ENCODE data around the gene SDF2. TPM values are rescaled to one million over a fixed set of nuclear protein-coding genes. Genes with fewer than 3 reads are reported as not detected.
A peak's percentile ranks its signal among the peaks of the same experiment; 100 is the strongest.

The SDF2 gene
- total and polyA plus RNA-seq, 9 of the 15 experiments (the other 6 are each of a cell fraction or from before 2014, with no cell fraction given), result 41.2 to 132 (median 65.6) TPM

DNA sequence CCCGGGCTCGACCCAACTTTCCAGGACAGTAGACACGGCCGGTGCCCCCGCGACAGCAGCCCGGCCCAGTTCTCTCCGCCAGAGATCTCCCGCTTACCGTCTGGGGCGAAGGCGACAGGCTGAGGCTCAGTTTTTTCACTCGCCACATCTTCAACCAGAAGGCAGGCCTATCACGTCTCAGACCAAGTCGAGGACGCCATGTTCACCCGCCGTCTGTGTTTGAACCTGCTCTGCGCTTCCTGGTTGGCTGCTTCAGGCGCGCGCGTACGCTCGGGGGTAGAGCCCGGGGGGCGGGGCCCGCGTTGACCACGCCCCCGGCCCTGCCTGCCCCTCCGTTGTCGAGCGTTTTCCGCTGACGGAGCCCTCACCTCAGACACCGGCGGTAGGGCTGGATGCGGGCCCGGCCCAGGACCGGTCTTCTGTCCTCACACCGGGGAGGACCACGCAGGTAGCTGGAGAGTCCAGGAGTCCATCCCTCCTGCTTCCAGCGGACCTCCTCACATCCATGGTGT, 62.9 kb downstream of the SDF2 start, which contains the start of gene SPAG5 (continued):
- TF ChIP-seq, protein P1, sequence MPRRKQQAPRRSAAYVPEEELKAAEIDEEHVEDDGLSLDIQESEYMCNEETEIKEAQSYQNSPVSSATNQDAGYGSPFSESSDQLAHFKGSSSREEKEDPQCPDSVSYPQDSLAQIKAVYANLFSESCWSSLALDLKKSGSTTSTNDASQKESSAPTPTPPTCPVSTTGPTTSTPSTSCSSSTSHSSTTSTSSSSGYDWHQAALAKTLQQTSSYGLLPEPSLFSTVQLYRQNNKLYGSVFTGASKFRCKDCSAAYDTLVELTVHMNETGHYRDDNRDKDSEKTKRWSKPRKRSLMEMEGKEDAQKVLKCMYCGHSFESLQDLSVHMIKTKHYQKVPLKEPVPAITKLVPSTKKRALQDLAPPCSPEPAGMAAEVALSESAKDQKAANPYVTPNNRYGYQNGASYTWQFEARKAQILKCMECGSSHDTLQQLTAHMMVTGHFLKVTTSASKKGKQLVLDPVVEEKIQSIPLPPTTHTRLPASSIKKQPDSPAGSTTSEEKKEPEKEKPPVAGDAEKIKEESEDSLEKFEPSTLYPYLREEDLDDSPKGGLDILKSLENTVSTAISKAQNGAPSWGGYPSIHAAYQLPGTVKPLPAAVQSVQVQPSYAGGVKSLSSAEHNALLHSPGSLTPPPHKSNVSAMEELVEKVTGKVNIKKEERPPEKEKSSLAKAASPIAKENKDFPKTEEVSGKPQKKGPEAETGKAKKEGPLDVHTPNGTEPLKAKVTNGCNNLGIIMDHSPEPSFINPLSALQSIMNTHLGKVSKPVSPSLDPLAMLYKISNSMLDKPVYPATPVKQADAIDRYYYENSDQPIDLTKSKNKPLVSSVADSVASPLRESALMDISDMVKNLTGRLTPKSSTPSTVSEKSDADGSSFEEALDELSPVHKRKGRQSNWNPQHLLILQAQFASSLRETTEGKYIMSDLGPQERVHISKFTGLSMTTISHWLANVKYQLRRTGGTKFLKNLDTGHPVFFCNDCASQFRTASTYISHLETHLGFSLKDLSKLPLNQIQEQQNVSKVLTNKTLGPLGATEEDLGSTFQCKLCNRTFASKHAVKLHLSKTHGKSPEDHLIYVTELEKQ (CRISPR knock-in tag; IDR thresholded peaks at IDR 0.05), result no peak
- no peak; the same call in 1 of the 2 replicates for TF ChIP-seq ZC3H8 (IDR thresholded peaks at IDR 0.05)
- TF ChIP-seq, protein P2, sequence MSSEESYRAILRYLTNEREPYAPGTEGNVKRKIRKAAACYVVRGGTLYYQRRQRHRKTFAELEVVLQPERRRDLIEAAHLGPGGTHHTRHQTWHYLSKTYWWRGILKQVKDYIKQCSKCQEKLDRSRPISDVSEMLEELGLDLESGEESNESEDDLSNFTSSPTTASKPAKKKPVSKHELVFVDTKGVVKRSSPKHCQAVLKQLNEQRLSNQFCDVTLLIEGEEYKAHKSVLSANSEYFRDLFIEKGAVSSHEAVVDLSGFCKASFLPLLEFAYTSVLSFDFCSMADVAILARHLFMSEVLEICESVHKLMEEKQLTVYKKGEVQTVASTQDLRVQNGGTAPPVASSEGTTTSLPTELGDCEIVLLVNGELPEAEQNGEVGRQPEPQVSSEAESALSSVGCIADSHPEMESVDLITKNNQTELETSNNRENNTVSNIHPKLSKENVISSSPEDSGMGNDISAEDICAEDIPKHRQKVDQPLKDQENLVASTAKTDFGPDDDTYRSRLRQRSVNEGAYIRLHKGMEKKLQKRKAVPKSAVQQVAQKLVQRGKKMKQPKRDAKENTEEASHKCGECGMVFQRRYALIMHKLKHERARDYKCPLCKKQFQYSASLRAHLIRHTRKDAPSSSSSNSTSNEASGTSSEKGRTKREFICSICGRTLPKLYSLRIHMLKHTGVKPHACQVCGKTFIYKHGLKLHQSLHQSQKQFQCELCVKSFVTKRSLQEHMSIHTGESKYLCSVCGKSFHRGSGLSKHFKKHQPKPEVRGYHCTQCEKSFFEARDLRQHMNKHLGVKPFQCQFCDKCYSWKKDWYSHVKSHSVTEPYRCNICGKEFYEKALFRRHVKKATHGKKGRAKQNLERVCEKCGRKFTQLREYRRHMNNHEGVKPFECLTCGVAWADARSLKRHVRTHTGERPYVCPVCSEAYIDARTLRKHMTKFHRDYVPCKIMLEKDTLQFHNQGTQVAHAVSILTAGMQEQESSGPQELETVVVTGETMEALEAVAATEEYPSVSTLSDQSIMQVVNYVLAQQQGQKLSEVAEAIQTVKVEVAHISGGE (CRISPR knock-in tag; IDR thresholded peaks at IDR 0.05), result no peak
- no peak for TF ChIP-seq HOXB6 (CRISPR knock-in tag; IDR thresholded peaks at IDR 0.05; ENCODE audit: borderline replicate concordance)
- TF ChIP-seq BRD4 (IDR thresholded peaks at IDR 0.05), result no peak
- TF ChIP-seq NELFE (IDR thresholded peaks at IDR 0.05; ENCODE audit: insufficient read depth, insufficient read length), result no peak
- no peak for TF ChIP-seq STAT5B (CRISPR knock-in tag; IDR thresholded peaks at IDR 0.05)
- TF ChIP-seq MCM5 (IDR thresholded peaks at IDR 0.05; ENCODE audit: low read depth), result no peak
- TF ChIP-seq, protein P3, sequence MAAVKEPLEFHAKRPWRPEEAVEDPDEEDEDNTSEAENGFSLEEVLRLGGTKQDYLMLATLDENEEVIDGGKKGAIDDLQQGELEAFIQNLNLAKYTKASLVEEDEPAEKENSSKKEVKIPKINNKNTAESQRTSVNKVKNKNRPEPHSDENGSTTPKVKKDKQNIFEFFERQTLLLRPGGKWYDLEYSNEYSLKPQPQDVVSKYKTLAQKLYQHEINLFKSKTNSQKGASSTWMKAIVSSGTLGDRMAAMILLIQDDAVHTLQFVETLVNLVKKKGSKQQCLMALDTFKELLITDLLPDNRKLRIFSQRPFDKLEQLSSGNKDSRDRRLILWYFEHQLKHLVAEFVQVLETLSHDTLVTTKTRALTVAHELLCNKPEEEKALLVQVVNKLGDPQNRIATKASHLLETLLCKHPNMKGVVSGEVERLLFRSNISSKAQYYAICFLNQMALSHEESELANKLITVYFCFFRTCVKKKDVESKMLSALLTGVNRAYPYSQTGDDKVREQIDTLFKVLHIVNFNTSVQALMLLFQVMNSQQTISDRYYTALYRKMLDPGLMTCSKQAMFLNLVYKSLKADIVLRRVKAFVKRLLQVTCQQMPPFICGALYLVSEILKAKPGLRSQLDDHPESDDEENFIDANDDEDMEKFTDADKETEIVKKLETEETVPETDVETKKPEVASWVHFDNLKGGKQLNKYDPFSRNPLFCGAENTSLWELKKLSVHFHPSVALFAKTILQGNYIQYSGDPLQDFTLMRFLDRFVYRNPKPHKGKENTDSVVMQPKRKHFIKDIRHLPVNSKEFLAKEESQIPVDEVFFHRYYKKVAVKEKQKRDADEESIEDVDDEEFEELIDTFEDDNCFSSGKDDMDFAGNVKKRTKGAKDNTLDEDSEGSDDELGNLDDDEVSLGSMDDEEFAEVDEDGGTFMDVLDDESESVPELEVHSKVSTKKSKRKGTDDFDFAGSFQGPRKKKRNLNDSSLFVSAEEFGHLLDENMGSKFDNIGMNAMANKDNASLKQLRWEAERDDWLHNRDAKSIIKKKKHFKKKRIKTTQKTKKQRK (IDR thresholded peaks at IDR 0.05; ENCODE audit: borderline replicate concordance, low read depth, low read length), result no peak
- TF ChIP-seq CREB1 (IDR thresholded peaks at IDR 0.05), result peak; percentile 76
- TF ChIP-seq CREB1 (CRISPR knock-in tag; IDR thresholded peaks at IDR 0.05), result peak; percentile 71
- TF ChIP-seq, protein P4, sequence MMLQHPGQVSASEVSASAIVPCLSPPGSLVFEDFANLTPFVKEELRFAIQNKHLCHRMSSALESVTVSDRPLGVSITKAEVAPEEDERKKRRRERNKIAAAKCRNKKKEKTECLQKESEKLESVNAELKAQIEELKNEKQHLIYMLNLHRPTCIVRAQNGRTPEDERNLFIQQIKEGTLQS (IDR thresholded peaks at IDR 0.05), result no peak
- TF ChIP-seq, protein P4 (CRISPR knock-in tag; conservative IDR thresholded peaks at IDR 0.05), result no peak
- TF ChIP-seq, protein P5, sequence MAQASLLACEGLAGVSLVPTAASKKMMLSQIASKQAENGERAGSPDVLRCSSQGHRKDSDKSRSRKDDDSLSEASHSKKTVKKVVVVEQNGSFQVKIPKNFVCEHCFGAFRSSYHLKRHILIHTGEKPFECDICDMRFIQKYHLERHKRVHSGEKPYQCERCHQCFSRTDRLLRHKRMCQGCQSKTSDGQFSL (CRISPR knock-in tag; IDR thresholded peaks at IDR 0.05), result no peak
- TF ChIP-seq, protein P5 (tag; IDR thresholded peaks at IDR 0.05), result no peak
- 0 out of 2 replicates have a peak, but pooled peaks have one; percentile 16 for TF ChIP-seq LCOR (CRISPR knock-in tag; IDR thresholded peaks at IDR 0.05)
